Memory B cell (primary cell): ENCODE data around the gene UNC13C.

ENCODE experiments used
- ATAC-seq: fragments of 150-1000 bp; cut with Tn5 transposase; 2 replicates; pipeline ENCODE4 v1.10.0; 2021; ENCODE audit warnings: low read depth, mild to moderate bottlenecking, moderate library complexity
- DNase-seq, 2 donors: peaks; one replicate each; pipeline ENCODE4 v3.0.0; 2022; ENCODE audit warnings: low spot score in 2 of 2
- H3K27ac Mint-ChIP-seq: one replicate; pipeline ENCODE4 v1.8.0; 2022; ENCODE audit warnings: mild to moderate bottlenecking, moderate library complexity, mixed read lengths
- H3K27me3 Mint-ChIP-seq: one replicate; pipeline ENCODE4 v1.8.0; 2022; ENCODE audit warnings: mixed read lengths
- H3K36me3 Mint-ChIP-seq: one replicate; pipeline ENCODE4 v1.8.0; 2022; ENCODE audit warnings: mild to moderate bottlenecking, mixed read lengths
- H3K4me1 Mint-ChIP-seq: one replicate; pipeline ENCODE4 v1.8.0; 2022; ENCODE audit warnings: mixed read lengths
- H3K4me3 Mint-ChIP-seq: one replicate; pipeline ENCODE4 v1.8.0; 2022; ENCODE audit warnings: mild to moderate bottlenecking, moderate library complexity, mixed read lengths
- H3K9me3 Mint-ChIP-seq: one replicate; pipeline ENCODE4 v1.8.0; 2022; ENCODE audit warnings: mixed read lengths

UNC13C gene

DNA sequence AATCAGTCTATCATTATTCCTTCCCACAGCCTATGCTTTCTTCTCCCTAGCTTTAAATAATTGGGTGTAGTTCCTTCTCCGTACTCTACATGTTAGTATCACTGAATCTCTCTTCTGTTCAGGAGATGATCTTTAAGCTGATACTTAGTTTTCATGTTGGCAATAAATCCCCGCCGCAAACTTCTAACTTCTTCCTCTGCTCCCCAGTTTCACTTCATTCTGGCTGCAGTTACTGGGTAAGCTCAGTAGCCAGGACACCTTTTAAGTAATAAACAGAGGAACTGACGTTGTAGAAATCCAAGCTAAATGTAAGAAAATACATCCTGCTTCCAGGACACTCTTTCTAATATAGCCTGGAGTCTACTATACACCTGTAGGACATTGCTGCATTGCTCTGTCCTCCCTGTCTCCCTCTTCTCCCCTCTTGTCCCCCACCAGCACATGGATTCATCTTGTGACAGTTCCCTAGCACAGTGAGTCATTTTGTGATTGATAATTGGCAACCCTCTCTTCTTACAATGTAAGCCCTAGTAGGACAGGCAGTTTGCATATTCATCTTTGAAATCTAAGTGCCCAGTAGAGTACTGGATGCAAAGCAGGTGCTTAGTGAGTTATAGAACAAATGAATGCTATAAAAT, 598.2 kb downstream of the UNC13C start:
- H3K9me3 Mint-ChIP-seq = peaks cover 3% of the 10 kb centered on the region
- no peak overlapping the region for H3K4me3 Mint-ChIP-seq
- H3K27me3 Mint-ChIP-seq = no peaks in the 10 kb centered on the region
- DNase-seq = no peak
- no peak overlapping the region for H3K27ac Mint-ChIP-seq
- H3K36me3 Mint-ChIP-seq = no peaks in the 10 kb centered on the region
- ATAC-seq = no peak
- H3K4me1 Mint-ChIP-seq = no peaks in the 10 kb centered on the region

DNA sequence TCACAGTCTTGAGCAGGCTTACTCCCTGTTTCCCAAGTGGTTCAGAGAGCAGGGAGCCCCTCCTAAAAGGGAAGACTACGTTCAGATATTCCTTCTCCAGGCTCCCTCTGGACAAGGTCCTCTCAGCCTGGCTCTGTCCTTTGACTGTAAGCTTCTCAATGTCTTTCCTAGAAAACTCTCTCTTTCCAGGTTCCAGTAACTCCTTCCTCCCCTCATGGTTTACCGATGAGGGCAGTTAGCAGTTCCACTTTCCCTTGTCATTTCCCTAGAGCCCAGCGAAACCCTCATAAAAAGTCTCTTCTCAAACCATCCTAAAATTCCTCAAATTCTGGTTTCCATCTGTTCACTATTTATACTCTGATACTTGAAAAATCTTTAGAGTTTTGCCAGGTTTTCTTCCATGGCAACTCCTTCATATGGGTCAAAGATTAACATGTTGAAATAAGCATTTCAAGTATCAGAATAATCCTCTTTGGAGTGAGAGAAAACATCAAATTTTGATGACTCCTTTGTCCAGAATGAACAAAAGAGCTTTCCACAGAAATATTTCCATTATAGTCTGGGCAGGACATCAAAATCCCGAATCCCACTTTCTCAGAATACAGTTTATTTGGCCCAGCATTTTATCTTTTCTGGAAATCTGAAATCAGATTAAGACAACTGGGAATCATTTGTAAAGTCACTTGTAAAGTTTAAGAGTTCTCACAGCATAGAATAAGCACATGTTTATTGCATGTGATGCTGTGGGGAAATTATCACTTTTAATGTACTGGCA, 599.4 kb downstream of the UNC13C start:
- DNase-seq = no peak
- H3K27me3 Mint-ChIP-seq = no peaks in the 10 kb centered on the region
- ATAC-seq = no peak
- H3K9me3 Mint-ChIP-seq = peaks cover 3% of the 10 kb centered on the region
- no peak overlapping the region for H3K4me3 Mint-ChIP-seq
- H3K27ac Mint-ChIP-seq = no peak overlapping the region
- no peaks in the 10 kb centered on the region for H3K4me1 Mint-ChIP-seq
- H3K36me3 Mint-ChIP-seq = no peaks in the 10 kb centered on the region

DNA sequence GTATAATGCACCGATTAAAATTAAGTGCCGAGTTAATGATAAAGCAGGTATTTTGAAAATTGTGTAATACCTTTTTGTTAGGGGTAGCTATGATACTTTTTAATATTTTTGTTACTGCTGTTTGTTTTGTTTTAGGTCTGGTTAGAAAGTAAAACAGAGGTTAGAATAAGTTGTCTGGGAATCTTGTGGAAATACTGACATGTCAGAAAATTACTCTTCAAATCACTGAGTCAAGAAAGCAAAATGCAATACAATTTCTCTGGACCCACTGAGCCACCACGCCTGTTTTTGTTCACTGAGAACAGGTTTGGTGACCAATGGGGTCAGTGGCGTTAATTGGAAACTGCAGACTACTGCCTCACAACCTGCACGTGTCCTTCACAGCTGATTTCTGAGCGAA, 601.6 kb downstream of the UNC13C start:
- Mint-ChIP-seq H3K36me3 (no peaks in the 10 kb centered on the region), H3K4me1 (no peaks in the 10 kb centered on the region), H3K4me3 (no peak overlapping the region), H3K9me3 (peaks cover 3% of the 10 kb centered on the region), H3K27me3 (no peaks in the 10 kb centered on the region), H3K27ac (no peak overlapping the region)
- no peak for DNase-seq
- ATAC-seq = no peak

DNA sequence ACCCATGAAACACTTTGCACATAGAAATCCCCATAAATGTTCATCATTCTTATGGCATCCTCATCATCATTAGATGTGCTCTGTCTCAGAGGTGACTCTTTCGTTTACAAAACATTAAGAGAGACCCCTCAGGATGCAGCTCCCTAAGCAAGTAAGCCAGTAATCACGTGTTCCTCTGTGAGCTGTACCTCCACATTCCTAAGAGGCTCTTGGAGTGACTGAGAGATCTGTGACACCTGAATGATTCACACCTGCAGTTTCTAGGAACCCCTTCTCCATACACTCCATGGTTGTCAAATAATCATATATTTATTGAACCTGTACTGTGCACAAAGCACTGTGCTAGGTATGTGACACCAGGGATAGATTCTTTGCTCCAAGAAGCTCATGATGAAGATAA, 602.4 kb downstream of the UNC13C start:
- peaks cover 3% of the 10 kb centered on the region for H3K9me3 Mint-ChIP-seq
- H3K27me3 Mint-ChIP-seq = no peaks in the 10 kb centered on the region
- no peaks in the 10 kb centered on the region for H3K36me3 Mint-ChIP-seq
- no peak overlapping the region for H3K27ac Mint-ChIP-seq
- DNase-seq (no peak), ATAC-seq (no peak)
- H3K4me1 Mint-ChIP-seq = no peaks in the 10 kb centered on the region
- H3K4me3 Mint-ChIP-seq = no peak overlapping the region

DNA sequence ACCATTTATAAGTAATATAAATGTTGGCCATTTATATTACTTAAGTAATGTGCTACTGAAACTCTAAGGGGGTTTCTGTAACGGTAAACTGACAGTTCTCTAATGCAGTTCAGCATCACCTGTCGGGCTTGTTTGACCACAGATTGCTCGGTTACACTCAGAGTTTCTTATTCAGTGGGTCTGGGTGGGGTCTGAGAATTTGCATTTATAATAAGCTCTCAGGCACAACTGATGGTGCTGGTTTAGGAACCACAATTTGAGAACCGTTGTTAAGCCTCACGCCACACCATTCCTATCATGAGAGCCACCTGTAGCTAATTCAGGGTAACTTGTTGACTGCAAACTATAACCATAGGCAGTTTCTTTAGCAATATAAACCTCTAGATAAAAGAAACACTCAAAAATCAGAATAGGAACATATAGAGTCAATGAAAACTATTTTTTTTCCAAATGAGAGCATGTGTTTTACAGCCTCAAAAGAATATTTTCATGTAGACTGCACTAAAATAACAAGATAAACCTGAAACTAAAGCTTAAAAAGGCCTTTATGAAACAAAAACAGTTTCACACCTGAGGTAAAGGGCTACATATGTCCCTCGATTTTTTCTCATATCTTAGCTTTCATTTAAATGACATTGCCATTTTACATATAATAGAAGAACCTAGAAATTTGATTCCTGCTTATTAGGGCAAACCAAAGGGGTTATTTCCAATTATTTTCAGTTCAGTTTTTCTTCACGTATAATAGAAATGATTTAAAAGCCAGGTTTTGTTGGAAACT, 604.8 kb downstream of the UNC13C start:
- Mint-ChIP-seq H3K27ac (no peak overlapping the region), H3K4me3 (no peak overlapping the region), H3K27me3 (no peaks in the 10 kb centered on the region), H3K9me3 (peaks cover 5% of the 10 kb centered on the region), H3K36me3 (no peaks in the 10 kb centered on the region), H3K4me1 (no peaks in the 10 kb centered on the region)
- DNase-seq = no peak
- ATAC-seq = no peak

DNA sequence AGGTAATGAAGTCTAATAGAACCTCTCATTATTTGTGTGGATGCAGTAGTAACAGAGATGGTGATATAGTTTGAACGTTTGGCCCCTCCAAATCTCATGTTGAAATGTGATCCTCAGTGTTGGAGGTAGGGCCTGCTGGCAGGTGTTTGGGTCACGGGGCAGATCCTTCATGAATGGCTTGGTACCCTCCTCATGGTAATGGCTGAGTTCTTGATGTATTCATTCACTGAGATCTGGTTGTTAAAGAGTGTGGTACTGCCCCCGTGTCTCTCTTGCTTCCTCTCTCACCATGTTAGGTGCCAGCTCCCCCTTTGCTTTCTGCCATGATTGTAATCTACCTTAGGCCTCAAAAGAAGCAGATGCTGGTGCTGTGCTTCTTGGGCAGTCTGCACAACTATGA, 606.8 kb downstream of the UNC13C start:
- Mint-ChIP-seq H3K36me3 (no peaks in the 10 kb centered on the region), H3K27me3 (no peaks in the 10 kb centered on the region), H3K27ac (no peak overlapping the region), H3K4me1 (no peaks in the 10 kb centered on the region), H3K4me3 (no peak overlapping the region), H3K9me3 (peaks cover 6% of the 10 kb centered on the region)
- DNase-seq = no peak
- ATAC-seq = no peak

DNA sequence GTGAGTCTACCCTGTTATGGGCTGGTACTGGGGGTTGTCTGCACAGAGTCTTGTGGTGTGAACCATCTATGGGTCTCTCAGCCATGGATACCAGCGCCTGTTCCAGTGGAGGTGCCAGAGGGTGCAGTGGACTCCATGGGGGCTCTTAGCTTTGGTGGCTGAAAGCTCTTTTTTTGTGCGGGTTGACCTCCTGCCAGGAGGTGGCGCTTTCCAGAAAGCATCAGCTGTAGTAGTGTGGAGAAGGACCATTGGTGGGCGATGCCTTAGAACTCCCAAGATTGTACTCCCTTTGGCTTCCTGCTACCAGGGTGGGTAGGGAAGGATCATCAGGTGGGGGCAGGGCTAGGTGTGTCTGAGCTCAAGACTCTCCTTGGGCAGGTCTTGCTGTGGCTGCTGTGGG, 615.9 kb downstream of the UNC13C start:
- H3K4me3 Mint-ChIP-seq = no peak overlapping the region
- H3K36me3 Mint-ChIP-seq = no peaks in the 10 kb centered on the region
- no peak overlapping the region for H3K27ac Mint-ChIP-seq
- ATAC-seq (no peak), DNase-seq (no peak)
- no peaks in the 10 kb centered on the region for H3K27me3 Mint-ChIP-seq
- H3K9me3 Mint-ChIP-seq = peaks cover 6% of the 10 kb centered on the region
- no peaks in the 10 kb centered on the region for H3K4me1 Mint-ChIP-seq

DNA sequence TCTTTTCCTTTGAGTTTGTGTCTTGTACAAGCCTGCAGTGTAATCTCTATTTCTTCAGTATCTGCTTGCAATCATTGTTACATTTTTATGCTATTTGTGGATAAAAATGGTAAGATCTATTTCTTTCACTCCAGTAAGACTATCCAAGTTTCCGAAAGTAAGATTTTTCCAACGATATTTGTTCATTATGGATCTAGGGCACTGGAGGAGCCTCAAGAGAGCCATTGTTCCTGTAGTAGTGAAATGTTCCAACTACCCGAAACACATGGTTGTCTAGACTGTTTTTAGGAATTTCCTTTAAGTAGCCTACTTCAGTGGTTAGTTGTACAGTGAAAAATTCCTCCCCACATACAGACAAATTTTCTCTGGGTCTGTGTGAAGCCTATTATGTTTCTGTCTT, 621.1 kb downstream of the UNC13C start:
- ATAC-seq (no peak), DNase-seq (no peak)
- Mint-ChIP-seq H3K36me3 (no peaks in the 10 kb centered on the region), H3K27ac (no peak overlapping the region), H3K4me3 (no peak overlapping the region), H3K9me3 (no peaks in the 10 kb centered on the region), H3K4me1 (no peaks in the 10 kb centered on the region), H3K27me3 (no peaks in the 10 kb centered on the region)

DNA sequence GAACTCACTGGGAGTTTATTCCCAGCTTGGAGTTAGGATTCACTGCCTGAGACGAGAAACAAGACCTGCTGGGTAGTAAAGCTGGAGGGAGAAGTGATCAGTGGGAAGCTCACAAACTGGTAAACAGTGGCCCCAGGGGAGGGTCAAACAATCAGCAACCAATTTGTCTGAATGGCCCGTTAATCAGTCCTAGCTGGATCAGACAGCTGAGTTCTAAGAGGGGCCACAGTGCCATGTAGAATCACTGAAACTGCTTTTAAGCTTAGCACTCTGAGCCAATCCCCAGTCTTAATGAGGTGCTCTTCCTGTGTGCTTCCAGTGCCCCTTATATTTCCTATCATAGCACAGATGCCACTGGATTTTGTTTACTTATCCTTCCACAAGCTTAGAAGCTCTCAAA, 626.8 kb downstream of the UNC13C start:
- no peak for DNase-seq
- Mint-ChIP-seq H3K27me3 (no peaks in the 10 kb centered on the region), H3K27ac (no peak overlapping the region), H3K4me1 (no peaks in the 10 kb centered on the region), H3K4me3 (no peak overlapping the region), H3K36me3 (no peaks in the 10 kb centered on the region), H3K9me3 (no peaks in the 10 kb centered on the region)
- ATAC-seq = no peak

DNA sequence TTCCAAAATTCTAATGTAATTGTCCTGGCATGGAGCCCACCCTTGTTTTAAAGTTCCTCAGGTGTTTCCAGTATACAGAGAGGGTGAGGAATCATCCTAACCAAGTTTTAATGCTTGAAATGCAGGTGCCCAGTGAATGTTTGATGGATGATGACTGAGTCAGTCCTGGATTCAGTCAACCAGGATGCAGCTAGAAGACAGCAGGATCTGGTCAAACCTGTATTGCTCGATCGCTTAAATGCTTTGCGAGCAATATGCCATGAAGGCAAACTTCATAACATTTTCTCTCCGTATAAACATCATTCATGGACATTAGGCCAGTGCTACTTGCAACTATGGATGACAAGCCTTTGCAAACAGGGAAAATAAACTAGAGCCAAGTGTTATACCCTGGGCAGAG, 627.3 kb downstream of the UNC13C start:
- H3K27ac Mint-ChIP-seq = no peak overlapping the region
- H3K4me1 Mint-ChIP-seq = no peaks in the 10 kb centered on the region
- no peaks in the 10 kb centered on the region for H3K36me3 Mint-ChIP-seq

DNA sequence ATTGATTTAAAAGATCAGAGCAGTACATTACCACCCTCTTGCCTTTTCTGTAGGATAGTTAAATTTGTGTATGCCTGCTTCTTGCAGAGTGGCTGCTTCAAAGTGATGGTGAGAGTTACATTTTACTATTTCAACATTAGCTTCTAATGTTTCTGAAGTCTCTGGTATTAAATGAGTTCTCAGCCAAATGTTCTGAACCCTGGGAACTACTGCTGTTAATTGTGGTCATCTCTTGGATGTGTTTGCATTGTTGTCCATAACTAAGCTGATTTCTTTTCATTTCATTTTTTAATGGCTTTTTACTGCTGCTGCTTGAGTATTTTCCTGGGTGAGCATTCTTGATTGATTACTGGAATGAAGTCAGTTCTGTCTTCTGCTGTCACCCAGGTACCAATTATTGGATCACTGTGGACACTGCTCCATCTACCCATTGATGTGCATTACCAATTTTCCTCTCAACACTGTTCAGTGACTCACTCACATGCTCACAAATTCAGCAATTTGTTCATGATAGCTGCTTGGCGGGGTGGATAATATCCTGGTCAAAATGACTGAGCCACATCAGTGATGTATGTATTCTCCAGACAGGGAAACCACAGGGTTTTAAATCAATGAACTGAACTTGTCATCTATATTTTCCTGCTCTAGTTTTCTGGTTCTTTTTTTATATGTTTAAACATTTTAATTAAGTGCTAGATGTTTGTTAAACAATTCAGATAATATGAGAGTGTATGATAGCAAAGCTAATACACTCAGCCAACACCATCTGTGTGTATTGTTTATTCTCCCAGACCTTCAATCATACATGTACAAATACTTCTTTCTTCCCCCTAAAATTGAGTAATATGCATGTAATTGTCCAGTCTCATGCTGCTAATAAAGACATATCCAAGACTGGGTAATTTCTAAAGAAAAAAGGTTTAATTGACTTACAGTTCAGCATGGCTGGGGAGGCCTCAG, 630.9 kb downstream of the UNC13C start:
- ATAC-seq (no peak), DNase-seq (no peak)
- no peak overlapping the region for H3K27ac Mint-ChIP-seq
- H3K27me3 Mint-ChIP-seq = no peaks in the 10 kb centered on the region
- no peaks in the 10 kb centered on the region for H3K9me3 Mint-ChIP-seq
- no peaks in the 10 kb centered on the region for H3K4me1 Mint-ChIP-seq
- no peaks in the 10 kb centered on the region for H3K36me3 Mint-ChIP-seq
- H3K4me3 Mint-ChIP-seq = no peak overlapping the region

More for the DNA sequence above, 627.3 kb downstream of the UNC13C start:
- ATAC-seq = no peak
- no peak for DNase-seq
- Mint-ChIP-seq H3K9me3 (no peaks in the 10 kb centered on the region), H3K4me3 (no peak overlapping the region), H3K27me3 (no peaks in the 10 kb centered on the region)

DNA sequence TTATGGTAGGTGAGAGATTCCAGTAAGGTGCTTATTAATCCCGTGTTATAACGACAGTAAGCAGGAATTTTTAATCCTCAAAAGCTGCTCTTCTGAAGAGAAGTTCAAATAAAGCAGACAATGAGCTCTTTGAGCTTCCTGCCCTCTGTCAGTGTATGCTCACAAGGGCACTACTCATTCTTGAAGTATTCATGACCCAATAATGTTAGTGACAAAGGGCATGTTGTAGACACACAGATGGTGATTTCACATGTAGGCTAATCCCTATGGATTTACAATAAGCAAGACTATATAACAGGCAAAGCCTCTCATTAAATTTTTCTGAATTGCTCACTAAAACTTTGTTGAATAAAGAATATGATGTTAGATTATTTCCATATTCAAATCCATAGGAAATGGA, 639.9 kb downstream of the UNC13C start:
- Mint-ChIP-seq H3K36me3 (no peaks in the 10 kb centered on the region), H3K4me1 (no peaks in the 10 kb centered on the region), H3K9me3 (no peaks in the 10 kb centered on the region), H3K27me3 (no peaks in the 10 kb centered on the region), H3K27ac (no peak overlapping the region), H3K4me3 (no peak overlapping the region)
- no peak for DNase-seq
- ATAC-seq = no peak

DNA sequence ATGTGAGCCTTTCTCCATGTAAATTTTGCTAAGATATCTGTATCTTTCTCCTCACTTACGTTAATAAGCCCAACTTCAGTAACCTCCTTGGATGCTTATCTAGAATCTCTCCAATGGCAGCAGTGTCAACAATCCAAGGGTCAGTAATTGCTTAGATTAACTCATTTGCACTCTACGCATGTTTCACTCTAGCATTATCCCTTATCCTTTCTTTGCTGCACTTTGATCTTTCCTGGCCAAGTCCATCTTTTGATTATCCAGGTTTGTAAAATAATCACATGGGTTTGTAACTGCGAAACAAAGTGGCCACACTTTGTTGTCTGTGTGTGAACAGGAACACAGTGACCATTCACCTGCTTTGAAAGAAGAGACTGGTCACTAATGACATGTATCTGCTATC, 640.9 kb downstream of the UNC13C start:
- H3K36me3 Mint-ChIP-seq = no peaks in the 10 kb centered on the region
- H3K4me1 Mint-ChIP-seq = no peaks in the 10 kb centered on the region
- no peak for ATAC-seq
- H3K27ac Mint-ChIP-seq = no peak overlapping the region
- H3K9me3 Mint-ChIP-seq = no peaks in the 10 kb centered on the region
- no peaks in the 10 kb centered on the region for H3K27me3 Mint-ChIP-seq
- no peak overlapping the region for H3K4me3 Mint-ChIP-seq
- no peak for DNase-seq

DNA sequence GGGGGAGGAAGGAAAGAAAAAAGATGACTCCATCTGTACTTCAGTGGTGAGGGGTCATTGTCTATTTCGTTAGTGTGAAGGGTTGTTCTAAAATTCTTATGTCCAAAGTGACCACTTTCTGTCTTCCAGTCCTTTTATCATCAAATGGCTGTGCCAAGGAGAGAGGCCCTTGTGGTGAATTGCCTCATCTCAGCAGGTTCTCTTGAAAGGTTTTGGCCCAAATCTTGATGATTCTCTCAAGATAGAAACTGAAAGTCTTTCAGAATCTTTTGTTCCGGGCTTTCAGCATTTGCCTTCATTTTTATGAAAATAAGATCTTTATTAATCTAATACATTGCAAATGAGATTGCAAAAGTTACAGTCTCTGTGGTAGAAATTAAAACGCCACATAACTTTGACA, 642.7 kb downstream of the UNC13C start:
- Mint-ChIP-seq H3K4me1 (no peaks in the 10 kb centered on the region), H3K9me3 (no peaks in the 10 kb centered on the region), H3K36me3 (no peaks in the 10 kb centered on the region), H3K4me3 (no peak overlapping the region), H3K27ac (no peak overlapping the region), H3K27me3 (no peaks in the 10 kb centered on the region)
- DNase-seq (no peak), ATAC-seq (no peak)
